Midbrain (tissue), 1 donor: ENCODE results near the gene PATJ.

Experiments used
- DNase-seq: peaks from one replicate; lab custom pipeline; 2025; lab: John Stamatoyannopoulos, UW

Gene PATJ

DNA sequence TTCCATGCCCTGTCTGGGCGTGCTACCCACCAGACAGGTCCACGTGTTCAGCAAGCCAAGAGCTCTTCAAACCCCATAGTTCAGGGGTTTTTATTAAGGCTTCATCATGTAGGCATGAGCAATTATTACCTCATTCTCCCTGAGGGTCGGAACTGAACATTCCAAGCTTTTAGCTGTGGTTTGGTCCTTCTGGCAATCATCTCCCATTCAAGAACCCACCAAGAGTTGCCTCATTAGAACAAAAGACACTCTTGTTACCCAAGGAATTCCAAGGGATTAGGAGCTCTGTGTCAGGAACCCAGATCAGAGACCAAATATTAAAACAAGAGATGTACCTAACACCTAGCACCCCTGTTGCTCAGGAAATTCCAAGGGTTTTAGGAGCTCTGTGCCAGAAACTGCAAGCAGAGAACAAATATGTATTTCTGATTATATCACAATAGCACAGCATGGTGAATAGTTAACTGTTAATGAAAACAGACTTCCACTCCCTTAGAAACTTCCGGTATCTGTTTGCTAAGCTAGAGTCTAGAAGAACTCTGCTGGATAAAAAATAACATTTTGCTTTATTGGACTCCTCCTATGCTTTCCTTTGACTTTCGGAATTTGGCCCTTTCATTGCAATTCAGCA lies 251.2 kb downstream of the PATJ start:
- DNase-seq = no peak

DNA sequence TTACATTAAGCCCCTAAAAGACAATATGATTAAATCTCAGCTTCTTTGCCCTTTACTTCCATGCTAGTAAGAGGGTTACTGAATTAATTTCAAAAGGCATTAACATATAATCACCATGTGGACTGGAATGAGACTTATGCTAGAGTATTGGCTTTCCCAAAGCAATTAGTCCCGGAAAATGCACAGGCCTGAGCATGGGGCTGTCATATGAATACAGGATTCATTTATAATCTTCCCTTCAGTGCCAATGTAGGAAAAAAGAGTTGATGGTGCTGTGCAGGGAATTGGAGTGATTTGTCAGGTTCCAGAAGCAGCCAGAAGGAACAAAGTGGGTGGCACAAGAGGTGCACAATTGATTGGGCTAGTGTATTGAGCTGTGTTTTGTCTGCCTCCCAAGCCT lies 253.4 kb downstream of the PATJ start:
- DNase-seq = no peak

- DNase-seq = no peak
Observed at GRCh38 chr1:61997123-61997522, 254.8 kb downstream of the PATJ start.

GRCh38 chr1:62003777-62004176 lies 261.5 kb downstream of the PATJ start:
- no peak for DNase-seq

GRCh38 chr1:62006690-62007089 lies 264.4 kb downstream of the PATJ start:
- DNase-seq = no peak

- no peak for DNase-seq
Observed at GRCh38 chr1:62011006-62011405, 268.7 kb downstream of the PATJ start.

GRCh38 chr1:62012095-62012494 lies 269.8 kb downstream of the PATJ start:
- DNase-seq = no peak

GRCh38 chr1:62012836-62013235 lies 270.6 kb downstream of the PATJ start:
- DNase-seq = peak; percentile 29

GRCh38 chr1:62013264-62013663 lies 271.0 kb downstream of the PATJ start:
- DNase-seq = no peak

DNA sequence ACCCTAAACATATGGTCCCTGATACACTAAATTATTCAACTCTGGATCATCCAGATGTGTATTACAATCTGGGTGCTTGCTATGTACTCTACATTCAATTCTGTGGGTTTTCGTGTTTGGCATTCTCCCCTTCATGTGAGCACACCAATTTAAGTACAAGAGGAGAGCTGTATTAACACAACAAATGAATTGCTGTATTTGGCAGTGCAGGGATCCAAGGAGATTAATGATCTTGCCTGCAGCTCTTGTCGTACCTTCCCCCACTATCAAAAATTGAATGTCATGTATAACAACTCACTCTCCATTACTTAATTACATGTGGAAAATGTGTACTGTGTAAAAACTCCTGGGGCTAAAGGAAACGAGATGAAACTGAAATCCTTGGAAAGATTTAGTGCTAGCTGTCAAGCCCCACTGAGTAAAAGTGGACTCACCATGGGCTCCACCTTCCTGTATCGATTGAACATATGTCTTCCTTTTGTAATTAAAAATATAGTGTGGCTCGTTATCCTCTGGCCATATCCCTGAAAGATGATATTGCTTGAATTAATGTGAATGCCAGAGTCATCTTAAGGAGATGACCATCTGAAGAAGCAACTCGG lies 280.2 kb downstream of the PATJ start:
- DNase-seq = no peak

DNA sequence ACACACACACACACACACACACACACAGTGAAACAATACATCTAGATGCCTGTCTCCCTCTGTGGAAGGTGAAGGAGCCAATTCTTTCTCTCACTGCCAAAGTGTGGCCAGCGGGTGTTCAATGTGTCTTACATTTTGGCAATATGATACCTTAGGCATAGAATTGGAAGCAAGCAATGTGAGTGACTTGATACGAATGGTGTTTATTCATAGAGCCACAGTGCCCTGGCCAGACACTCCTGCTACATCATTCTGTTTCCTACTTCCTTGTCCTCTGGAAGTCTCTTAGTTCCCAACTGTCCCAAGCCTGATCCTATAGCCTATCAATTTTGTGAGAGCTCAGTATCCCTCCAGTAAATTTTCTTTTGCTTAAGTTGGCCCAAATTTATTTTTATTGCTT lies 282.4 kb downstream of the PATJ start:
- no peak for DNase-seq

GRCh38 chr1:62025154-62025553 lies 282.9 kb downstream of the PATJ start:
- DNase-seq = no peak

GRCh38 chr1:62025892-62026291 lies 283.6 kb downstream of the PATJ start:
- DNase-seq = no peak

- no peak for DNase-seq
Observed at GRCh38 chr1:62029704-62030103, 287.4 kb downstream of the PATJ start.

- no peak for DNase-seq
Observed at GRCh38 chr1:62034790-62035189, 292.5 kb downstream of the PATJ start.

DNA sequence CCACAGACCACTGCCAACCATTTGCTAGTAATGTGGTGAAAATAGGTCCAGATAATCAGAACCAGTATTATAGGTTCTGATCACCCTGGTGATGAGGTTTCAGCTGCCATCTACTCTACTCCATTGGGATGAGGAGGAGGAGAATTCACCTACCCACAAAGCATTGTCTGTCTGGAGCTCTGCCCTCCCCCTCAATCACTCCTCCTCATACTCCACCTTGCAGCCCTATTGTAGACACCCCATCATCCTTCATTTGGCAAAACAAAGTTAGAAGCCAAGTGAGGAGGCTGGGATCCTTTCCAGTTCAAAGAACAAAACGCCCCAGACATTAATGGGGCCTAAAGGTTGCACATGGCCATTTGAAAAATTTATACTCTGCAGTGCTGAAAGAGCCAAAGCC lies 295.0 kb downstream of the PATJ start:
- DNase-seq = no peak

DNA sequence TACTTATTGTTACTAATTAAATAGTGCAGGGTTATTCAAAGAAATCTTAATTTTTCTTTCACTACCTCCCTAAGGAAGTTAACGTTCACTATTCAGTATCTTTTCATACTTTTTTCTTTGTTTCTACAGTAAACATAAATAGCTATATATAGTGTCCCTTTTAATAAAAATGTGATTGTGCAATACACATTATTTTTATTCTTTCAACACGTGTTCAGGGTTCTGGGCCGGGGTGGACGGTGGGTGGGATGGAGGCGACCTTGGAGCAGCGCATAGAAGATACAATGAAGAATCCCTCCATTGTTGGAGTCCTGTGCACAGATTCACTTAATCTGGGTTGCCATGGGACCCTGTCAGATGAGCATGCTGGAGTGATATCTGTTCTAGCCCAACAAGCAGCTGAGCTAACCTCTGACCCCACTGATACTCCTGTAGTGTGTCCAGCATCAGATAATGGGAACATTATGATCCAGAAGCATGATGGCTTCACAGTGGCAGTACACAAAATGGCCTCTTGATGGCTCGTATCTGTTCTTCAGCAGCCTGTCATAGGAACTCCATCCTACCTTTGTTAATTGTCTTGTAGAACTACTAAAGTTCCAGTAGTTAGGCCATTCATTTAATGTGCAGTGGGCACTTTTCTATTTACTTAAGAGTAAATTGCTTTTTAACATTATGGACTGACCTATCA lies 296.5 kb downstream of the PATJ start:
- no peak for DNase-seq

DNA sequence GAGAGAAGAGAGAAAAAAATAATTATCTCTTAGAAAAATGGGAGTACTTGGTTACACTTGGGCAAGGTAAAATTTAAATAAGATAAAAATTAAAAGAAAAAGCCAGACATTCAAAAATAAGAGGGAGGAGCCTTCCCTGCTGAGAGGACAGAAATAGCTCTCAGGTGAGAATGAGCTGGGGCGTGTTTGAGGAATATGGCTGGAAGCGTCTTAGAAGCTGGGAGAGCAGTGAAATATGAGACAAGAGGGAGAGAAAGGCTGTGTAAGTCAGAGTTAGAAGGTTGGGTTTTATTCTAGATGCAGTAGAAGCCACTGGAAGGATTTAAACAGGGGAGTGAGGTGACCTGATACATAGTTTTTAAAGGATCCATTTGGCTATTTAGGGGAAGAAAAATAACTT lies 298.2 kb downstream of the PATJ start:
- DNase-seq = no peak

- DNase-seq = no peak
Observed at GRCh38 chr1:62040973-62041372, 298.7 kb downstream of the PATJ start.

DNA sequence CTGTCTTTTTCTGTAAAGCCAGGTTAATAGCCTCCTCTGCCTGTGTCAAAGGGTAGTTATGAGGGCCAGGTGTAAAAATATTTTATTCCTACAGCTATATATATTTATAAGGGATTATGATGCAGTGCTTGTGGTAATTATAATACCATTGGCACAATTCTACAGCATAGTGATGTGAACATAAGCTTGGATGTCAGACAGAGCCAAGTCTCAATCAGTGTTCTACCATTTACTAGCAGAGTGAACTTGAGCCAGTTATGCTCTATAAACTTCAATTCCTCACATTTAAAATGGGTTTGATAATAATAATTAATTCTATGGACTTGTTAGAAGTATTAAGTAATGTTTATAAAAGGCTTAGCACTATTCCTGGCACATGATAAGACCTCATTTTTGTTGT lies 300.9 kb downstream of the PATJ start:
- no peak for DNase-seq

DNA sequence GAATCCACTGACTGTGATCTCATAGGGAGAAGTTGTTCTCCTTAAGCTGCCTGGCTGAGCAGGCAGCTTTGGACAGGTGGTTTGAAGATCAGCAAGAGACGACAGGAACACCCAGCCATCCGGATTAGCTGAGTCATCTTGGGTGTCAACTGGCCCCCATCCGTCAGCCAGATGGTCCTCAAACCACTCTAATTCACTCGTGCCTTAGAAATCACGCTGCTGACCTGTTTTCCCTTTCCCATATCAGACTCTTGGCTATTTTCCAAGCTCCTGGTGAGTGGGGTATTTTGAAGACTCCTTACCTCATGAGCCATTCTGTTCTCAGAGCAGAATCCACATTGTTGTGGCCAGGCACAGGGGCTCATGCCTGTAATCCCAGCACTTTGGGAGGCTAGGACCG lies 303.3 kb downstream of the PATJ start:
- DNase-seq = no peak

GRCh38 chr1:62046927-62047326 lies 304.6 kb downstream of the PATJ start:
- no peak for DNase-seq

GRCh38 chr1:62050165-62050564 lies 307.9 kb downstream of the PATJ start:
- no peak for DNase-seq

GRCh38 chr1:62052946-62053345 lies 310.7 kb downstream of the PATJ start:
- DNase-seq = no peak
